ENCODE measurements around the gene AACS.
"Not testable (repeated sequence)": the region's sequence is repeated elsewhere in the genome, so short reads cannot be mapped to it uniquely, and the experiment has no call there.

The AACS gene

DNA sequence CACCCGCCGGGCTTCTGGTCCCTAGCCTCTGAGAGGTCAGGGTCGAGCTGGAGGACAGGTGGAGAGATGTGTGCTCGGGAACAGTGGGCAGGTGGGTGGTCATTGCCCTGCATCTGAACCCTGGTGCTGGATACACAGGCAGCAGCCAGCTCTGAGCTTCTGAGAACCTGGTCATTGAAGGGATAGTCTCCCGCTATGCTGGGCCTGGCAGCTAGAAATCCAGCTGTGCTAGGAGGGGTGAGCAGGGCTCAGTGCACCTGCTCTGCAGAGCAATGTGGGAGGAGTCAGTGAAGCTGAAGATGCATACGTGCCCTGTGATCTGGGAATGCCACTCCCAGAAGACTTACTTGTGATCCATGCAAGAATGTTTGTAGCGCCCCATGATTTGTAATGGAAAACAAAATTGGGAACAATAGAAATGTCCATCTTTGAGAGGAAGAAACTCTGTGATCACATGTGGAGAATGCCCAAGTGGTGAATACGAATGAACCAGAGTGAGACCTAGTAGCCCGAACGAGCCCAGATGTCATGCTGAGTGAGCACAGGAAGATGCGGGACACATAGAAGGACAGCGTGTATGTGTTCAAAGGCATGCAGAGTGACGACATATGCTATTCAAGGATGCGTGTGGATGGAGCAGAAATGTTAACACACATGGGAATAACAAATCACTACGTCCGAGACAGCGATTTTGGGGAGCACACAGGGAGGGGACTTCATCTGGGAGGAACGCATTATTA is 63.4 kb downstream of the AACS start:
- DNase-seq: no peak

DNA sequence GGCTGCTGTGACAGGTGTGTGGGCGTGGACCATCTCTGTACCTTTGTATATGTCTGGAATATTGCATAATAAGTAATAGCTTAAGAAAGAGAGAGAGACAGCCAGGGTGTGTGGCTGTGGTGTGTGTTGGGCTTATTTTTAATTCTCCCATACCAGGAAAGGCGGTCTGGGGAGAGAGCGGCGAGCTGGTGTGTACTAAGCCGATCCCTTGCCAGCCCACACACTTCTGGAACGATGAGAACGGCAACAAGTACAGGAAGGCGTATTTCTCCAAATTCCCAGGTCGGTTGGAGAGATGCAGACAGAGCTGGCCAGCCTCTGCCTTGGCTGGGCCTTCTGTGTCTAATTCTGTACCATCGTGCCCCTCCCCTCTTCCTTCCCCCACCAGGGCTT is 63.9 kb downstream of the AACS start:
- DNase-seq: no peak

DNA sequence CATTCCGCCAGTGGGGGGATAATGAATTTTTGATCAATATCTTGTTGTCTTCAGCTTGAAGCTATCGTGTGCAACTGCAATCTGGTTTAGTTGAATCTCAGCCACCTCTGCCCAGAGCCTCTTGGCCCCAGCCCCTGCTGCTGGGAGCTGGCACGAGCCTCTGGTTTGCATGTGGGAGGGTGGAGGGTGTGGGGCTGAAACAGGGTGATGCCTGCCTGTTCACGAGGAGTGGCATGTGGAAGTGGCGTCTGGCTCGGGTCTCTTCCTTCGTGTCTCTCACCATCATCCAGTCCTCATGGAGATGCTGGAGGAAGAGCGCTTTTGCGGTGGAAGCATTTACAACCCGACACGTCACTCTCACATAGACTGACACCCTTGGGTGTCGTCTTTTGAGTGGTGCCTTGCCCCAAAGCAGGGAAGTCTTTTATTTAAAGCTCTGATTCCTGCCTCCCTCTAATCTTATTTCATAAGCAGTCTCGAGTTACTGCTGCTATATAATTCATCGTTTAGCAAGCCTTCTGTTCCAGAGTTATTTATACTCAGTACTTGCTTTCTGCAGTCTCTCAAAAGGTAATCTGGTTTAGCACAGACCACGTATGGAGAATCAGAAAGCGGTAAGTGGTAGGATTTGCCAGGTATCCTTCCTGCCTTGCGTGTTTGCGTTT is 64.5 kb downstream of the AACS start:
- no peak for DNase-seq

DNA sequence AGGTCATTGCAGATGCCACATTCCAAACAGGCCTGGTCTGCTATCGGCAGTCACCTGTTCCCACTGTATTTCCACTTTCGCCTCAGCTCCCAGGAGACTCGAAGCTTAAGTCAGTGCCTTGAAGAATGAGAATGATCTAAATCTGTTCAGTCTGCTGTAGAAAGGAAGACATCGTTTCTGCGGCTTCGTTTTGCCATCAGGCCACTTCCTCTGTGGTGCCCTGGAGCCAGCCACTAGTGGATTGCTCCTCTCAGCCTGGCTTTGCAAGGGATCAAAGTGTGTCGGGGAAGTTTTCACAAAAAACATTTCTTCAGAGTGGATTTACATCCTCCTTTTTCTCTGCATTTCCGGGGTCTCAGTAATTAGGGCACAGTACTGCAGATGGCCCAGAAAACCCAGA is 66.7 kb downstream of the AACS start:
- no peak for DNase-seq

DNA sequence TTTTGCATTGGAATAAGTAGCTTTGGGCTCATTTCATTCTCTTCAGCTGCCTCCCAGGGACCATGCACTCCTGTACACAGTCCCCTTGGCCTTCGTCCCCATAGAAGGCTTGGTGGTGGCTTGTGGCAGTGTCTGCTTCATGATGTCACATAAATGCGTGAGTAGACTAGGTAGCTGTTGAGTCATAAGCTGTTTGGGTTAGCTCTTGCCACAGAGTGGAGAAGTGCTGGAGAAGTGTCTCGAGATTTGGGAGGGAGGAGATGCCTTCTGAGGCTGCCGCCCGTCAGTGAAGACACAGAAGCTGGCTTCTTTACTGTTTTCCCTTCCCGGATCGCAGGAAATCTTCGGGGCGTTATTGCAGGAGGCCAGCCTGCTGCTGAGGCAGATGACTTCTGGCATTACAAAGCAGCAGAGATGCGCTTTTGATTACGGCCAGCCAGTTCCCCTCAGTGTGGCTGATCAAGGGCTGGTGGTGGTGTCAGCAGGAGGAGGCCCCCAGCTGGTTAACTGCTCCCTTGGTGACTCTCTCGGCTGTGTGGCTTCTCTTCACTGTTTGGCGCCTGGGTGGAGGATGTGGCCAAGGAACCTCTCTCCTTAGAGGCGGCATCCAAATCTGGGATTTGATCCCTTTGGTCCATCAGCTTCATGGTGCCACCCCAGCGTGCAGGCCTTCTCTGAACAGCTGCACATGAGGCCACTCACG is 67.6 kb downstream of the AACS start:
- DNase-seq: no peak

DNA sequence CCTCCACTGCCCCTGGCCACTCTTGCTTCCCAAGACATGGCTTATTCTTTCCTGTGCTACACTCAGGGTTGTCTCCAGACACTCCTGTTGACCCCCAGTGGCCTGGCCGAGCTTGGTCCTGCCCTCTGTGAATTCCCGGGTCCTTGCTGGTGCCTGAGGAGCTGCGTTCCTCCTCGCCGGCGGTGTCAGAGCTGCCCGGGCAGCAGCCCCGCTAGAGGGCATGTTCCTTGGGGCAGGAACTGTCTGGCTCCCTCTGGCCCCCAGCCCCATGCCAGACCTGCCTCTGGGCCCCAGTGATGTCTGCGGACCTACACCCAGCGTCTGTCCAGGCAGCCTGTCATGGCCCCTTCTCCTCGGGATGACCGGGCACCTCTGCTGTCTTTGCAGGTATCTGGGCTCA is 68.4 kb downstream of the AACS start:
- no peak for DNase-seq

DNA sequence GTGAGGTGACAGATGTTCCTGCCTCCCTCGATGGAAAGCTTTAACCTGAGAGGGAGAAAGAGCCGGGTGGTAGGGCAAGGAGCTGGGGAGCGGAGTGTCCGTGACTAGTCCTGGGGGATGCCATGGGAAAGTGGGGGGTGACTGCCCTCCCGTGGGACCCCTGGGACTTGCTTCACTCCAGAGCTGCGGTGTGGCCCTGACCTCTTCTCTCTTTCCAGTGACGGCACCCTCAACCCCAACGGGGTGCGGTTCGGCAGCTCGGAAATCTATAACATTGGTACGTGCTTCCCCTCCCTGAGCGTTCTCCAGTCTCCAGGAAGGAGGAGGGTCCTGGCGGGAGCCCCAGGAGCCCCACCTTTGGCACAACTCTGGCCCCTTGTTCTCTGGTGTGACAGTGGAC is 69.3 kb downstream of the AACS start:
- no peak for DNase-seq

DNA sequence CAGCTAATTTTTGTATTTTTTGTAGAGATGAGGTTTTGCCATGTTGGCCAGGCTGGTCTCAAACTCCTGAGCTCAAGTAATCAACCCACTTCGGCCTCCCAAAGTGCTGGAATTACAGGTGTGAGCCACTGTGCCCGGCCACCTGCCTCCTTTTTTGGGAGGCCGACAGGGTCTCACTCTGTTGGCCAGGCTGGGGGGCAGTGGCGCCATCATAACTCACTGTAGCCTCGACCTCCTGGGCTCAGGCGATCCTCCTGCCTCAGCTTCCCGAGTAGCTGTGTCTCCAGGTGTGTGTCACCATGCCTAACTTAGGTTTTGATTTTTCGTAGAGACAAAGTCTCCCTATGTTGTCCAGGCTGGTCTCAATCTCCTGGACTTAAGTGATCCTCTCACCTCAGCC is 70.7 kb downstream of the AACS start:
- DNase-seq: no peak

DNA sequence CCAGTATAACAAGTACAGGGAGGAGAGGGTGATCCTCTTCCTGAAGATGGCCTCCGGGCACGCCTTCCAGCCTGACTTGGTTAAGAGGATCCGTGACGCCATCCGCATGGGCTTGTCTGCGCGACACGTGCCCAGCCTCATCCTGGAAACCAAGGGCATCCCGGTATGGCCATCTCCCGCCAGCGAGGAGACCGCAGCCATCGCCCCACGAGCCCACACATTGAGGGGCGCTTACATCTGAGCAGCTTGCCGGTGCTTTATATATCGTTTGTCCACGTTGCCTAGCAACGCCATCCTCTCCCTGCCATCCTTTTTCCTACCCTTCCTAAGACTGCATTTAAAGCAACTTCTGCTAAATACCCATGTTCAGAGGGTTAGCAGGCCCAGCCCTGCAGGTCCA is 71.5 kb downstream of the AACS start:
- no peak for DNase-seq

DNA sequence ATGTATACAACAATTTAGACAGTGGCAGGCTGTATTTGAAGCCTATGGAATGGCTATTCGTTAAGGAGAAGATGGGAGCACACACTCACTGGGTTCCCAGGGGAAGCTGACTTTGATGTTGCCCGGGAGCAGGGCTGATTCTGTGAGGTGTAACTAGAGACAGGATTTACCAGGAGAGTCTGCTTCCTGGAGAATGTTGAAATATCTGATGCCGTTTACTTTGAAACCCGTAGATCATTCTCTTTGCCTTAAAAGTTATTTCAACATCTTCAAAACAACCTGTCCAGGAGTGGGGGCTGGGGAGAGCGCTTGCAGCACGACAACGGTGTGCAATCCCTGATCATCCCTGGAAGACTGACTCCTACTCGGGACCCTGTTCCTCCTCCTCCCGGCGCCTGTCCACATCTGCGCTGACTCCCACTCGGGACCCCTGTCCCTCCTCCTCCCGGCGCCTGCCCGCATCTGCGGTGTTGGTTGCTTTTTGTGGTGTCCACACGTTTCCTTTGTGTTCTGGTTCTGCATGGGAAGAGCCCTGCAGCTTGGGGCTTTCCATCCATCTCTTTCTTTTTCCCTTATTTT is 72.6 kb downstream of the AACS start:
- DNase-seq: no peak

DNA sequence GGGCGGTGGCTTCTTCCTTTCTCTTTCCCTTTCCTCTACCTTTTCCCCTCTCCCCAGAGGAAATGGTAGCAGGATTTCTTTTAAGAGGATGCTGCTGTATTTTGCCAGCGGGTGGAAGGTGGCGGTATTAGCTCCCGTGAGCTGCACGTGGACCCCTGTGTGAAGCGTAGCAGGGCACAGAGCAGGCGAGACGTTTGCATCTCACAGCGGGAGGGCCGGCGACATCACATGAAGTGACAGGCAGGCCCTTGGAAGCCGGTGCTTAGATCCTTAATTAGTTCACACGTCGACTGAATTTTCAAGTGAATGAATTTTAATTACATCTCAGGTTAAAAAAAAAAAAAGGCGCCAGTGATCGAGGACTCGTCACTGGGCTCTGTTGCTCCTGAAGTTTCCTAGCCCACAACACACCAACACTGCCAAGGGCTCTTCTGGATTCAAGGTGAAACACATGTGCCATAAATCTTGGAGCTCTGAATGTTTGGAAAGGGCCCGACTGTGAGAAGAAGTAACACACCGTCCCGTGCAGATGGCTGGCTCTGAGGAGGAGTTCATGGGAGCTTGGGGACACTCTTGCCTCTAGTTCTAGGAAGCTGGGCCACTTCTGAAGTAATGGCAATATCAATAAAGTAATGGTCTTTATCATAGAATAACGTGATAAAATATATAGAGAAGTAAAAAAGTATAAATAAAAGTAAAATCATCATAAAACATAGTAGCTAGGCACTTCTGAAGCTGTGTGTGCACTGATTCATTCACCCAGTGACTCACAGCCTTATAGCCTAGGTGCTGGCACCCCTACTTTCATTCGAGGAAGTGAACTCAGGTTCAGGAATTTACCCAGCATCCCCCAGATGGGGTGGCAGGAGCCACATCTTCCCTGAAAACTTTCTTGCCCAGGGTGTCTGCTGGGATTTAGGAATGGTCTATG is 75.3 kb downstream of the AACS start:
- no peak for DNase-seq

DNA sequence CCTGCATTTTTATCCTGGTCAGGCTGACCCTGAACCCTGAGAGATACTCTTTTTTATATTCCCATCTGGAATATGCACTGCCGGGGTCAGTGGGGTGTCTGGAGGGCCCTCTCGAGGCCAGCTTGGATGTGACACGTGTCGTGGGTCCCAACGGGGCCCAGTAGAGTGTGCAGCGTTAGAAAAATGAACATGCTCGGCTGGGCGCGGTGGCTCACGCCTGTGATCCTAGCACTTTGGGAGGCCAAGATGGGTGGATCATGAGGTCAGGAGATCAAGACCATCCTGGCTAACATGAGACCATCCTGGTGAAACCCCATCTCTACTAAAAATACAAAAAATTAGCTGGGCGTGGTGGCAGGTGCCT is 76.0 kb downstream of the AACS start:
- DNase-seq: not testable (repeated sequence)

DNA sequence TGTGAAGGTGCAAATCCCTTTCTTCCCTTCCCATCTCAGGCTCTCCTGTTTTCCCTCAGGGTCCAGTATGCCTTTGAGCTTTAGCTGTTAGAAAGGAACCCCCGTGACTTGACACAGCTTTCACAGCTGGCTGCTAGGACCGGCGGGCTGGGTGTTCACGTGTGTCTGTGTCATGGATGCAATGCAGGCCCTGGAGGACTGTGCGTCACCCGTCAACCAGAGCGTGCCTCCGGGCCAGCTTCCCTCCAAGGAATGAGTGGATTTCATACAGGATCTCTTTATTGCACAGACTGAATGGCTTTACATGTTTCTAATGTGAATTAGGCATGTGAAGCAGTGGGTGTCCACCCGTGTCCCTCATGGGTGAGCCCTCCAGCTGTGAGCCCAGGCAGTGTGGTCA is 77.4 kb downstream of the AACS start:
- no peak for DNase-seq

DNA sequence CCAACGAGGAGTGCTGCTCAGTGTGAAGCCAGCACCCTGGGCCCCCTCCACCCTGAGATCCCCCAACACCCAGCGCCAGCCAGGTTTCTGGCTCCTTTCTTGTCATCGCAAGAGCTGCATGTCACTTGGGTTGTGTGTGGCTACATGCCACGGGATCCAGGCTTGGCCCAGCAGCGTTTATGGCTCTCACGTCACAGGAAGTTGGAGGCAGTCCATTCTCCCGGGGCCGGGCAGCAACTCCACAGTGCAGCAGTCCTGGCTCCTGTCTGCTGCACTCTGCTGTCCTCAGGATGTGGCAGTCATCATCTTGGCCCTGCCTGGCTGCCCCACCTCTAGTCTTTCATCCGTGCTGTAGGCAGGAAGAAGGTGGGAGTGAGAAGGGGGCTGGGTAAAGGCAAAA is 78.3 kb downstream of the AACS start:
- DNase-seq: no peak

DNA sequence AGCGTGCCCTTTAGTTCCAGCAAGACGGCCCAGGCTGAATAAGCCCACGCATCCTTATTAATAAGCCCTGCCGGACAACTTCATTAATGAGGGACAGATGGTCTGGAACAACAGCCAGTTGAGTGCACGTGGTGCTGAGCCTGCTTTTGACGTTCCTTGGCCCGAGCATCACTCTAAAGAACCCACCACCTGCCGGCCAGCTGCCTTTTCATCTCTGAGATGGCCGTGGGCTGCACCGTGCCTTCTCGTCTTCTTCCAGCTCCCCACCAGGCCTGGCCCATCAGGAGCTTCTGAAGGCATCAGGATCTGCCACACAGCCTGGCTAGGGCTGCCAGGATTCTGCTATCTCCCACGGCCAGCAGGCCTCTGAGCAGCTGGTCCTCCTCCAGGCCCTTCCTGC is 80.0 kb downstream of the AACS start:
- DNase-seq: no peak

DNA sequence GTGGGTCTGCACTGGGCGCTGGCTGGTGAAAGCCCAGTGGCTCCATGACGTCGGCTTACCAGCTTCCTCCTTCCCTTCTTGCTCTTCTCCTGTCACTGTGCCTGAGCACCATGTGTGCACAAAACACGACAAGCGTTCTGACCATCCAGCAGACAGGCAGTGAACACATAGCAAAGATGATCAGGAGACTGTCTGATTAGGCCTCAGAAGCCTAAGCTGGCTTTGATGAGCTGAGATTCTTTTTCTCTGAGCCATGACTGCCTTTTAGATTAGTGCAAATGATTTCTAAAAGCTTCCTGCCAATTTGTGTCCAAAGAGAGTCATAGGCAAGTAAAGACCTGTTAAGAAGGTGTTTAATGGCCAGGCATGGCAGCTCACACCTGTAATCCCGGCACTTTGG is 83.1 kb downstream of the AACS start:
- DNase-seq: no peak

DNA sequence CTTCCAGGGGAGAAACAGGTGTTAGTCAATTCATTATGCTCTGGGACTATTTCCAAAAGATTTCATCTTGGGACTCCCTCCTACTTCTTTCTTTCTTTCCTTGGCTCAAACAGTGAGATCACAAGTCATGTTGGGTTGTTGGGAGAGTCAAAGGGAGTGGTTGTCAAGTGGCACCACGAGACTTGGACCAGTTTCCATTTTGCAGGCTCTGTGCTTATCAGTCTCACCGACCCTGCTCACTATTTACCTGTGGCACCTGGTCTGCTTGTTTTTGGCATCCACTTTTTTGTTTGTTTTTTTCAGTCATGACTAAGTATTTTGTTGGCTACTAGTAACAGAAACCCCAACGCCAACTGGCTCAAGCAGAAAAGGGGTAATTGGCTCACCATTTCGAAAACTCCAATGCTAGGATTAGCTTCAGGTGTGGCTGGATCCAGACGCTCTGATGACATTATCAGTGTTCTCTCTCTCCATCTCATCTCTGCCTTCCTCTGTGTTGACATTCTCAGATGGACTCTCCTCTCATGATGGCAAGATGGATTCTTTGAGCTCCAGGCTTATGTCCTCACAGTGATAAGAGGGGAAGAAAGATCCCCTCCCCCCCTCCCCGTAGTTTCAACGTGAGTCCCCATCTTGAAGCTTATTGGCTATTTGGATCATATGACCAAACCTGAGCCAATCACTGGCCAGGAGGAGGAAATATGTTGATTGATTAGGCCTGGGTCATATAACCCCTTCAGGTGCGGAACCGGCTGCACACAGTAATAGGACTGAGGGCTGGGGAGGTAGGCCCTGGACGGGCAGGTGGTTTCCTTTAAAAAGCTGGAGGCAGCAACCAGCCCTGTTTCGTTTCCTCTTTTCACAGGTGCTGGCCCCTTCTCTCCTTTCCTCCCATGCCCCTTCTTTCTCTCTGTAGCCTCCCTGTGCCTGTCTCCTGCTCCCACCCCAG is 84.2 kb downstream of the AACS start:
- peak; percentile 34 for DNase-seq

DNA sequence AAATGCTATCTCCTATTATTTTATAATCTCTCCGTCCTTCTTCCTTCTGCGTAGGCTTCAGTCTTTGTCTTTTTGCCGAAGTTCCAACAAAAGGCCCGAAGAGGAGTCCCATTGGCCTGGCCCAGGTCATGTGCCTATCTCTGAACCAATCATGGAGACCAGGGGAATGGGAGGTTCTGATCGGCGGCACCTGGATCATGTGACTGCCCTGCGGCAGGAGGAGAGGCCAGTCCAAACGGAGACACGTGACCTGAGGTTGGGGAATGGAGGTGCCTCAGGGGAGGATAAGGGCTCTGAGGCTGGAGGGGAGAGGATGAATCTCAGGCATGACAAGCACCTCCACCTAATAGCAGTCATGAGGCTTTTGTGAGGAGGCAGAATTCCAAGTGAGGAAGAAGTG is 86.0 kb downstream of the AACS start:
- no peak for DNase-seq

DNA sequence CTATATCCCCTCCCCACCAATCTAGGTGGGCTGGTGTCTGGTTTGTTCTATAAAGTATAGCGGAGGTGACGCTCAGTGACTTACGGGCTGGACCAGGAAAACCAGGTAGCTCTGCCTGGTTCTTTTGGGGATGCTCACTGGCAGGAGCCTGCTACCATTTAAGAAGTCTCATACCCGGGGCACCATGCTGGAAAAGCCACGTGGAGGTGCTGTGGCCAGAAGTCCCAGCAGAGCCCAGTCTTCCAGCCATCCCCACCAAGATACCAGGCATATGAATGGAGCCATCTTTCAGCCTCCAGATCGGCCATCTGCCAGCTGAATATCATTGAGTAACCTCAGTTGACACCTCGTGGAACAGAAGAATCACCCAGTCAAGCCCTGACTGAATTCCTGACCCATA is 87.2 kb downstream of the AACS start:
- no peak for DNase-seq

DNA sequence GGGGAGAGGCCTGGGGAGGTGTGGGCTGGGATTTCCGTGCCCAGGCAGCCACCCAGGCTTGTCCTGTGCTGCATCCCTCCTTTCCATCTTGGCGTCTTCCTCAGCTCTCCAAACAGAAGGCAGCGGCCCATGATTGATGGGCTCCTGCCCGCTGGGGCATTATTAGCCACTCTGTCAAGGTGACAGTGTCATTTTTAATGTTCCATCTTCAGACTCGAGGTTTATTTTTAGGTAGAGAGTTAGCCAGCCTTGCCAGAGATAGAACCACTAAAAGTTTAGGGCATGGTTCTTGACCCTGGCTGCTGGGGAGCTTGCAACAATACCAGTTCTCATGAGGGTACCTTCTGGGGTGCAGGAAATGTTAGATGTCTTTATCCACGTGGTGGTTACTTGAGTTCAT is 90.1 kb downstream of the AACS start:
- no peak for DNase-seq

DNA sequence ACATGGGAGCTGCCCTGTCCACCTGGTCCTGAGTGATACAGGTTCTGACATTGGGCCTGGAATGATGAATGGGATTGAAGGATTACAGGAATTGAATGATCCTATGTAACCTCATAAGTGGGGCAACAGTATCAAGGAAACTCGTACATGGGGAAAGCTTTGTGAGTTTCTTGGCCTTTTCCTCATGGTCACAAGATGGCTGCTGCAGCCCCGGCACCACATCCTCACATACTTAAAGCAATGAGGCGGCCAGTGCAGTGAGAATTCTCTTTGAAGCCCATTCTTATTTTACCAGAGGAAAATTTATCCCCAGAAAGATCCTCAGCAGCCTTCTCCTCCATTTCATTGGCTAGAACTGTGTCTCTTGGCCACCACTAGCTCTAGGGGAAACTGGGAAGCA is 91.9 kb downstream of the AACS start:
- DNase-seq: no peak

DNA sequence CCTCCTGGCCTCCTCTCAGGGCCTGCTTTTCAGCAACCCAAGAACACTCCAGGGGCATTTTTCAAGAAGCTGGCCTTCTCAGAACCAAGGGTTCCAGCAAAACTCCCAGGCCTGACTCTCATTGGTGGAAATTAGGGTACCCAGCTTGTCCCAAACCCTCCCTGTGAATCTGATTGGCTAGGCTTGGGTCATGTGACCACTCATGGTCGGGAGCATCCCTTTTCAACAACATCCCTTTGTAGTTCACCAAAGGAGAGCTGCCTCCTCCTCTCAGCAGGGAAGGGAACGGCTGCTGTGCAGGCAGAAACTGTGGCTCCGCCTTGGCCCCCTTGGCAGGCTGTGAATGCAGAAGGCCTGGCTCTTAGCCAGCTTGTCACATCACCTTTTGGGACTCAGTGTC is 94.5 kb downstream of the AACS start:
- no peak for DNase-seq
